Panc1 (cell line): Measurements from ENCODE around the gene C2CD2. TPM values are rescaled to one million over a fixed set of nuclear protein-coding genes. Genes with fewer than 3 reads are reported as not detected.
A peak's percentile ranks its signal among the peaks of the same experiment; 100 is the strongest.

Source experiments
- ATAC-seq: fragments of 200-7000 bp; cut with Tn5 transposase; 2 replicates; pipeline ENCODE4 v1.9.1; 2020; ENCODE audit warnings: mild to moderate bottlenecking, moderate library complexity
- BruUV-seq: library from RNA; stranded (reverse); fragments of 400-500 nt; replicated peaks from 2 replicates; lab custom pipeline; 2021; lab: Mats Ljungman, UMichigan
- CTCF ChIA-PET: fragments of 300-600 bp; sonication (Branson Sonifier 250); formaldehyde crosslinking; loops from one replicate; lab custom pipeline; 2022; ENCODE audit warnings: antibody characterized with exemption; lab: Charles Lee
- POLR2A ChIA-PET: fragments of 300-600 bp; sonication (Branson Sonifier 250); formaldehyde crosslinking; loops from one replicate; lab custom pipeline; 2022; ENCODE audit warnings: antibody characterized with exemption; lab: Charles Lee
- DNase-seq: peaks from one replicate; pipeline ENCODE4 v3.0.0-alpha.2; 2010; ENCODE audit warnings: low read depth, low spot score
- H3K27ac ChIP-seq: 2 replicates; pipeline ENCODE4 v1.5.1; 2011; ENCODE audit warnings: mild to moderate bottlenecking, low read length, inconsistent platforms
- H3K27me3 ChIP-seq: fragments of 200-500 bp; sonication (Bioruptor generic); 2 replicates; pipeline ENCODE4 v1.6.0; 2014; ENCODE audit warnings: low read length, inconsistent platforms; ENCODE audit not compliant: control insufficient read depth, insufficient read depth
- H3K36me3 ChIP-seq: fragments of 200-500 bp; sonication (Bioruptor generic); 2 replicates; pipeline ENCODE4 v1.5.1; 2014; ENCODE audit warnings: inconsistent platforms, mild to moderate bottlenecking, low read length, moderate library complexity; ENCODE audit not compliant: control insufficient read depth, insufficient read depth
- H3K4me1 ChIP-seq: 2 replicates; pipeline ENCODE4 v1.5.1; 2011; ENCODE audit warnings: inconsistent platforms, mild to moderate bottlenecking, low read length, moderate library complexity; ENCODE audit not compliant: control insufficient read depth, insufficient read depth
- H3K4me3 ChIP-seq, 2 experiments: 2 replicates each; pipeline ENCODE4 v1.5.1; 2011 to 2012; ENCODE audit warnings: low read depth in 2 of 2, low read length in 2 of 2, mild to moderate bottlenecking in 2 of 2, inconsistent platforms in 1 of 2, moderate library complexity in 1 of 2
- H3K9me3 ChIP-seq: fragments of 200-500 bp; sonication (Bioruptor generic); 2 replicates; pipeline ENCODE4 v1.5.1; 2014; ENCODE audit warnings: low read depth, mild to moderate bottlenecking, inconsistent platforms, low read length, moderate library complexity; ENCODE audit not compliant: control insufficient read depth, insufficient read depth
- CTCF ChIP-seq: fragments of 450-650 bp; IDR thresholded peaks from 2 replicates; pipeline ENCODE4 v1.5.1; 2017; ENCODE audit warnings: mild to moderate bottlenecking
- POLR2AphosphoS5 ChIP-seq: IDR thresholded peaks from 2 replicates; pipeline ENCODE4 v1.6.1; 2012; ENCODE audit warnings: mild to moderate bottlenecking, low read depth, low read length, moderate library complexity
- REST ChIP-seq, 2 experiments: IDR thresholded peaks; 2 replicates each; pipeline ENCODE4 v1.6.1; 2011 to 2012; ENCODE audit warnings: low read depth in 2 of 2, control low read depth in 1 of 2, low read length in 1 of 2, mild to moderate bottlenecking in 1 of 2, moderate library complexity in 1 of 2; ENCODE audit not compliant: insufficient read depth in 1 of 2
- SIN3A ChIP-seq: IDR thresholded peaks from 2 replicates; pipeline ENCODE4 v1.6.1; 2012; ENCODE audit warnings: low read depth, mild to moderate bottlenecking, low read length, moderate library complexity, borderline replicate concordance; ENCODE audit not compliant: insufficient read depth
- TCF7L2 ChIP-seq: IDR thresholded peaks from 2 replicates; pipeline ENCODE4 v1.6.1; 2011; ENCODE audit warnings: mild to moderate bottlenecking, low read depth, low read length, inconsistent platforms
- in situ Hi-C: cut with HindIII; loops from 2 replicates; pipeline ENCODE4 v1.10.0; 2016; ENCODE audit warnings: low sequenced_read_pairs, low pct_unique_long_range_greater_than_20kb
- intact Hi-C: fragments of 100-400 bp; cut with micrococcal nuclease; formaldehyde crosslinking; loops from one replicate; pipeline ENCODE4 v1.10.0; 2022; ENCODE audit not compliant: unreplicated experiment
- total RNA-seq: library from RNA; stranded (reverse); gene quantifications from one replicate; pipeline ENCODE4 v1.2.1, GENCODE V29; 2021; ENCODE audit not compliant: unreplicated experiment

The C2CD2 gene
- total RNA-seq, 1 experiment from 2014 or later = 14.0 TPM

GRCh38 chr21:41927727-41928409 lies 25.9 kb downstream of the C2CD2 start:
- Histone ChIP-seq H3K27me3 (no peaks in the 10 kb centered on the region), H3K9me3 (no peaks in the 10 kb centered on the region), H3K36me3 (no peaks in the 10 kb centered on the region), H3K4me1 (peaks cover 39% of the 10 kb centered on the region), H3K4me3 (no peak overlapping the region), H3K27ac (no peak overlapping the region)
- ATAC-seq = no peak
- TF ChIP-seq REST (IDR thresholded peaks at IDR 0.05; ENCODE audit: insufficient read depth in 1 of 2, low read depth in 2 of 2, low read length in 1 of 2) (no peak), CTCF (no peak), TCF7L2 (no peak), SIN3A (no peak), POLR2AphosphoS5 (no peak)
- in situ Hi-C loops = no loop called here
- POLR2A ChIA-PET = no interaction called here
- CTCF ChIA-PET = no interaction called here
- no TSS peak for BruUV-seq
- no peak for DNase-seq
- intact Hi-C loops = no loop called here

- BruUV-seq = no TSS peak
- POLR2A ChIA-PET = no interaction called here
- peaks cover 30% of the 10 kb centered on the region for H3K4me1 ChIP-seq
- peak overlapping the region; percentile 31 to 54 for H3K4me3 ChIP-seq
- intact Hi-C loops = no loop called here
- no peaks in the 10 kb centered on the region for H3K36me3 ChIP-seq
- H3K9me3 ChIP-seq = no peaks in the 10 kb centered on the region
- H3K27me3 ChIP-seq = no peaks in the 10 kb centered on the region
- in situ Hi-C loops = no loop called here
- DNase-seq (no peak), ATAC-seq (peak; percentile 47; the same call in 1 of the 2 replicates)
- CTCF ChIA-PET = interaction anchor here (1.4 kb wide), 1 partner anchor 191 kb away, joined by 7 read pairs; no protein-coding TSS in a partner anchor
- peak overlapping the region; percentile 79 for H3K27ac ChIP-seq
- no peak for TF ChIP-seq SIN3A
- TF ChIP-seq REST (IDR thresholded peaks at IDR 0.05; ENCODE audit: insufficient read depth in 1 of 2, low read depth in 2 of 2, low read length in 1 of 2) = no peak
- no peak for TF ChIP-seq POLR2AphosphoS5
- TF ChIP-seq CTCF = no peak
- TF ChIP-seq TCF7L2 = no peak
Observed at GRCh38 chr21:41926807-41927171, 27.0 kb downstream of the C2CD2 start.
